ENCODE measurements around the gene GPR39.

GRCh38 chr2:132559921-132560320, 143.3 kb downstream of the GPR39 start:
- TF ChIP-seq MYC (IDR thresholded peaks at IDR 0.05; ENCODE audit: low read depth, low read length): no peak
- TF ChIP-seq CTCF (IDR thresholded peaks at IDR 0.05; ENCODE audit: extremely low read depth in 1 of 2, insufficient read depth in 1 of 2, low read depth in 1 of 2, low read length in 2 of 2): no peak
- TF ChIP-seq POLR2A (IDR thresholded peaks at IDR 0.05; ENCODE audit: low read depth, low read length): no peak
- TF ChIP-seq POLR2AphosphoS5 (IDR thresholded peaks at IDR 0.05; ENCODE audit: insufficient read depth, low read depth, low read length): no peak
- TF ChIP-seq MAX (IDR thresholded peaks at IDR 0.05; ENCODE audit: insufficient read depth, insufficient read length): no peak
- TF ChIP-seq EZH2 (IDR thresholded peaks at IDR 0.05; ENCODE audit: borderline replicate concordance, low read depth, low read length, severe bottlenecking): no peak
- TF ChIP-seq JUN (IDR thresholded peaks at IDR 0.05; ENCODE audit: borderline replicate concordance, insufficient read depth, insufficient read length, low read depth): no peak
